Fibroblast of upper back skin (primary cell): ENCODE measurements around the gene TPO.

Experiments
- DNase-seq: peaks from one replicate; pipeline ENCODE4 v3.0.0-alpha.2; 2013

The TPO gene

DNA sequence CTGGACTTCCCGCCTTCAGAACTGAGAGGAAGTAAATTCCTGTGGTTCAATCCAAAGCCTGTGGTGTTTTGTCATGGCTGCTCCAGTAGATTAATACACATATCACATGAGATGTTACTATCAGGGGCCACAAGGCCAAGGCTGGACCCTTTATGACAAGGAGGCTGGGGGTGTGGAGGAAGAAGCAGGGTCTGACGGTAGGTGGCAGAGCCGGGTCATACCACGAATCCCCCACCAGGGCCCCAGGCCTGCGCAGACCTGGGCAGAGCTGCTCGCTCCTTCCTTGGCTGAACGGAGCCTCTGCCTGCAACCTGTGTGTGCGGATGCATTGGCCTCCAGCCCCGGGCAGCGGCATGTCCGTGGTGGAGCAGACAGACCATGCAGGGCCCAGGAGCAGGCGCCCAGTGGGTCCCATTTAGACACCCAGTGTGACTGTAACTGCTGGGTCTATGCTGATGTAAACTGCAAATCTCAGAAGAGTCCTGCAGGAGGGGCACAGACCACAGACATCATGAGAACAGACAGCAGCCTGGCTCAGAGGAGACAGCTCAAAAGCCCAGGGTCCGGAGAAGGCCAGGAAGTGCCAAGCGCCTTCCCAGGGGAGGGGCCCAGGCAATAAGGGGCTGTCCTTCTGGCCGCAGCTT, 175.8 kb downstream of the TPO start:
- DNase-seq, result peak; percentile 67

DNA sequence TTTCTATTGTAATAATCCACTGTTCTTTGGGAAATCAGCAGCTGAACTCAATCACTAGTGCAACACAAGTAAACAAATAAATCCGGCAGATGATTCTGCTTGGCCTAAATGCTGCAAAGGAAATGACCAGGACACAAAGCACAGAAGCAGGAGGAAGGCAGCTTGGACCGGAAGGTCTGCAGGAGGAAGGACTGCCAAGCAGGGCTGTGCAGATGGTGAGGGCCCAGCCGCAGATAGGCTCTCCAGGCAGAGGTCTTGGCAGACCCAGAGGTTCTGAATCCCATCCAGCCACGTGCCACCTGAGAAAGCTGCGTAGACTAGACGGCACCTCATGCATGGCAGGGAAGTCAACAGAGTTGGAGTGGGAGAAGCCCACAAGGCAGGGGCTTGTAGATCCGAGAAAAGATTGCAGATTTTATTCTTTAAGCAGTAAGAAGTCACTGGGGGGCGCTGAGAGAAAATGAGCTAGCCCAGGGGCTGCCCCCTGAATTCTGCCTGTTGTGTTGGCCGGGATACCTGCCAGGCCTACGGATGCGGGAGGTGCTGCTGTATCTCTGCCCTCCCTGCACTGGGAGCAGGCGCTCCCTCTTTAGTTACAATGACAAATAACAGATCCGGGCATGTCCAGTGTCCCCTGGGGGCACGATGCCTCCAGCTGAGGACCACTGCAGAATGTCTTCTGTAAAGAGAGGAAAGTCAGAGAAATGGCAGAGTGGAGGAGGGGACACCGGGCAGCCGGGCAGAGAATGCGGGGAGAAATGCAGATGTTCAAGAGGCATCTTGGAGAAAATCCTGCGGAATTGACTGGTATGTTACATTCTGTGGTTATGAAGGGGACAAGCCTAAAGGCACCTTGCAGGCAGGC, 177.6 kb downstream of the TPO start:
- no peak for DNase-seq

DNA sequence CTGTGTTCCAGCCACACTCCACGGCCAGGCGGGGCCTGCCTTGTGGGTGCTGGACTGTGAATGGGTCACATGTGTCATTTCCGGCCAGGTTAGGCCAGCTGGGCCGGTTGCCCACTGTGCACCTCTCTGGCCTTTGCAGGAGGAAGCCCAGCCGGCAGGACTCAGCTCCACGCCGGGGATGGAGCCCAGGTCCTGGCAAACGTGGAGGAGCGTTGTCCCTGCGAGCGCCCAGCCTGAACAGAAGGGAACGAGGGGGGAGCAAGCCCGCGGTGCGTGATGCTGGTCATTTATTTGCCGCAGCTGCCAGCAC, 178.2 kb downstream of the TPO start:
- DNase-seq, result no peak
